ENCODE measurements around the gene NNT.
"Not testable (repeated sequence)": the region's sequence is repeated elsewhere in the genome, so short reads cannot be mapped to it uniquely, and the experiment has no call there.

DNA sequence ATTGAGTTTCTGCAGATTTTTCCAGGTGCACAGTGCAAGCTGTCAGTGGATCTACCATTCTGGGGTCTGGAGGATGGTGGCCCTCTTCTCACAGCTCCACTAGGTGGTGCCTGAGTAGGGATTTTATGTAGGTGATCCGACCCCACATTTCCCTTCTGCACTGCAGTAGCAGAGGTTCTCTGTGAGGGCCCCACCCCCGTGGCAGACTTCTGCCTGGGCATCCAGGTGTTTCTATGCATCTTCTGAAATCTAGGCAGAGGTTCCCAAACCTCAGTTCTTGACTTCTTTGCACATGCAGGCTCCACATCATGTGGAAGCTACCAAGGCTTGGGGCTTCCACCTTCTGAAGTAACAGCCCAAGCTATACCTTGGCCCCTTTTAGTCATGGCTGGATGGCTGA is 93.5 kb downstream of the NNT start:
- TF ChIP-seq, protein P1, sequence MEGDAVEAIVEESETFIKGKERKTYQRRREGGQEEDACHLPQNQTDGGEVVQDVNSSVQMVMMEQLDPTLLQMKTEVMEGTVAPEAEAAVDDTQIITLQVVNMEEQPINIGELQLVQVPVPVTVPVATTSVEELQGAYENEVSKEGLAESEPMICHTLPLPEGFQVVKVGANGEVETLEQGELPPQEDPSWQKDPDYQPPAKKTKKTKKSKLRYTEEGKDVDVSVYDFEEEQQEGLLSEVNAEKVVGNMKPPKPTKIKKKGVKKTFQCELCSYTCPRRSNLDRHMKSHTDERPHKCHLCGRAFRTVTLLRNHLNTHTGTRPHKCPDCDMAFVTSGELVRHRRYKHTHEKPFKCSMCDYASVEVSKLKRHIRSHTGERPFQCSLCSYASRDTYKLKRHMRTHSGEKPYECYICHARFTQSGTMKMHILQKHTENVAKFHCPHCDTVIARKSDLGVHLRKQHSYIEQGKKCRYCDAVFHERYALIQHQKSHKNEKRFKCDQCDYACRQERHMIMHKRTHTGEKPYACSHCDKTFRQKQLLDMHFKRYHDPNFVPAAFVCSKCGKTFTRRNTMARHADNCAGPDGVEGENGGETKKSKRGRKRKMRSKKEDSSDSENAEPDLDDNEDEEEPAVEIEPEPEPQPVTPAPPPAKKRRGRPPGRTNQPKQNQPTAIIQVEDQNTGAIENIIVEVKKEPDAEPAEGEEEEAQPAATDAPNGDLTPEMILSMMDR (conservative IDR thresholded peaks at IDR 0.05): not testable (repeated sequence)
- not testable (repeated sequence) for TF ChIP-seq EZH2 (IDR thresholded peaks at IDR 0.05; ENCODE audit: low read depth)

All from PC-9 (cell line).